Glutamatergic neuron (in vitro differentiated cells): ENCODE measurements around the gene CLSTN1. TPM values are rescaled to one million over a fixed set of nuclear protein-coding genes. Genes with fewer than 3 reads are reported as not detected.

ENCODE experiments used
- DNase-seq: peaks from one replicate; pipeline ENCODE4 v3.0.0; 2022
- H3K27ac Mint-ChIP-seq: one replicate; pipeline ENCODE4 v1.8.0; 2020; ENCODE audit warnings: mild to moderate bottlenecking, mixed read lengths, inconsistent platforms; ENCODE audit not compliant: unreplicated experiment
- H3K27me3 Mint-ChIP-seq: one replicate; pipeline ENCODE4 v1.8.0; 2020; ENCODE audit warnings: mild to moderate bottlenecking, moderate library complexity, mixed read lengths, inconsistent platforms; ENCODE audit not compliant: unreplicated experiment
- H3K36me3 Mint-ChIP-seq: one replicate; pipeline ENCODE4 v1.8.0; 2020; ENCODE audit warnings: mild to moderate bottlenecking, mixed read lengths, inconsistent platforms; ENCODE audit not compliant: unreplicated experiment
- H3K4me1 Mint-ChIP-seq: one replicate; pipeline ENCODE4 v1.8.0; 2020; ENCODE audit warnings: mild to moderate bottlenecking, low read depth, mixed read lengths, inconsistent platforms; ENCODE audit not compliant: unreplicated experiment
- H3K4me3 Mint-ChIP-seq: one replicate; pipeline ENCODE4 v1.8.0; 2020; ENCODE audit warnings: mild to moderate bottlenecking, mixed read lengths, inconsistent platforms; ENCODE audit not compliant: unreplicated experiment
- H3K9me3 Mint-ChIP-seq: one replicate; pipeline ENCODE4 v1.8.0; 2020; ENCODE audit warnings: mild to moderate bottlenecking, moderate library complexity, mixed read lengths, inconsistent platforms; ENCODE audit not compliant: unreplicated experiment
- CTCF ChIP-seq: fragments of 200-600 bp; sonication (generic); IDR thresholded peaks from one replicate; pipeline ENCODE4 v1.5.0; 2021; ENCODE audit not compliant: partially characterized antibody, unreplicated experiment
- total RNA-seq: library from RNA; stranded (reverse); fragmentation: NEBNext Ultra II Directional; extraction: Animal tissue kit (Norgen Biotek cat#: 25700); gene quantifications from one replicate; pipeline ENCODE4 v1.2.1, GENCODE V29; 2021; ENCODE audit not compliant: unreplicated experiment

The CLSTN1 gene
- total RNA-seq, 1 donor from 2014 or later, result 139 TPM

DNA sequence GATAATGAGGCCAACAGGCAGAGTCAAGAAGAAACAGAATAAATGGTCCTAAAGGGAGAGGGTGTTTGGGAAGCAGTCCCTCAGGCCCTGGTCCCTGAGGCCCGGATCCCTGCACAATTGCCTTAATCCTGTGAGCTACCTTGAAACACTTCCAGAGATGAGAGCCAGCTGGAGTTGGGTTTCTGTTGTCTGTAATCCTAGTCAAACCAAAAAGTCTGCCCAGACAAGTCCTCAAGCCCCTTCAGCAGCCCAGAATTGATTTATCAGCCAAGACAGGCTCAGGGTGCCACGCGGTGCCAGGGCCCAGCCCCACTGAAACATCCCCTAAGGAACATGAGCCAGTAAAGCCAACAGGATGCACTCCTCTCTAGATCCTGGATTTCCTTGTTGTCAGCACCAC lies 16.4 kb upstream of the CLSTN1 start:
- Mint-ChIP-seq H3K36me3 (no peaks in the 10 kb centered on the region), H3K9me3 (peaks cover 6% of the 10 kb centered on the region), H3K4me1 (peaks cover 15% of the 10 kb centered on the region)

DNA sequence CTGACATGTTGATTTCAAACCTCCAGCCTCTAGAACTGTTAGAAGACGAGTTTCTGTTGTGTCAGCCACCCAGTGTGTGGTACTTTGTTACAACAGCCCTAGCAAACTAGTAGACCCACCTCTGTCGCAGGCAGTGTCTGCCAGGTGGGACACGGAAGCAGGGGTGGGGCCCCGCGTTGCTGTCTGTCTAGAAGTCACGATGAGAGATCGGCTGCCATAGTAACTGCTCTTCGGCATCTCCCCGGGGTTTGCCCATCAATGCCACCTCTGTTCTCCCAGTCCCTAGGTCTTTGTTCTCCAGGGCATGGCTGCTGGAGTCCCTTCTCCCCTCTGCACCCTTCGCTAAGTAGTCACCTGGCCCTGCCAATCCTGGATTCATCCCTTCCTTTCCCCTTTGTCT lies 15.2 kb upstream of the CLSTN1 start:
- TF ChIP-seq CTCF, result no peak
- Mint-ChIP-seq H3K4me1 (peaks cover 15% of the 10 kb centered on the region), H3K36me3 (no peaks in the 10 kb centered on the region), H3K27me3 (peaks cover 3% of the 10 kb centered on the region), H3K4me3 (no peak overlapping the region), H3K27ac (no peak overlapping the region), H3K9me3 (peaks cover 4% of the 10 kb centered on the region)
- DNase-seq, result no peak

More for the DNA sequence above, 16.4 kb upstream of the CLSTN1 start:
- Mint-ChIP-seq H3K27ac (no peak overlapping the region), H3K4me3 (no peak overlapping the region), H3K27me3 (peaks cover 3% of the 10 kb centered on the region)
- no peak for TF ChIP-seq CTCF
- DNase-seq, result no peak

- H3K27ac Mint-ChIP-seq, result no peak overlapping the region
- TF ChIP-seq CTCF, result no peak
- peaks cover 15% of the 10 kb centered on the region for H3K4me1 Mint-ChIP-seq
- no peak for DNase-seq
- H3K27me3 Mint-ChIP-seq, result peaks cover 3% of the 10 kb centered on the region
- no peaks in the 10 kb centered on the region for H3K36me3 Mint-ChIP-seq
- peaks cover 2% of the 10 kb centered on the region for H3K9me3 Mint-ChIP-seq
- H3K4me3 Mint-ChIP-seq, result no peak overlapping the region
Observed at GRCh38 chr1:9836632-9836960, 12.8 kb upstream of the CLSTN1 start.

GRCh38 chr1:9835758-9836631 lies 12.2 kb upstream of the CLSTN1 start:
- no peaks in the 10 kb centered on the region for H3K36me3 Mint-ChIP-seq
- peaks cover 2% of the 10 kb centered on the region for H3K9me3 Mint-ChIP-seq
- peak overlapping the region; percentile 59 for H3K27ac Mint-ChIP-seq
- peaks cover 3% of the 10 kb centered on the region for H3K27me3 Mint-ChIP-seq
- peaks cover 15% of the 10 kb centered on the region for H3K4me1 Mint-ChIP-seq
- peak overlapping the region; percentile 34 for H3K4me3 Mint-ChIP-seq
- no peak for TF ChIP-seq CTCF
- DNase-seq, result peak; percentile 69

GRCh38 chr1:9835404-9835757 lies 11.6 kb upstream of the CLSTN1 start:
- Mint-ChIP-seq H3K4me1 (peaks cover 15% of the 10 kb centered on the region), H3K27ac (peak overlapping the region; percentile 59), H3K9me3 (no peaks in the 10 kb centered on the region), H3K27me3 (peaks cover 3% of the 10 kb centered on the region), H3K36me3 (no peaks in the 10 kb centered on the region), H3K4me3 (peak overlapping the region; percentile 34)
- no peak for DNase-seq
- TF ChIP-seq CTCF, result no peak
